Measurements from ENCODE around the gene AP2S1. TPM values are rescaled to one million over a fixed set of nuclear protein-coding genes. Genes with fewer than 3 reads are reported as not detected.
"Not testable (repeated sequence)": the region's sequence is repeated elsewhere in the genome, so short reads cannot be mapped to it uniquely, and the experiment has no call there.

AP2S1 gene
- total RNA-seq, 1 donor from 2014 or later: 120 TPM

DNA sequence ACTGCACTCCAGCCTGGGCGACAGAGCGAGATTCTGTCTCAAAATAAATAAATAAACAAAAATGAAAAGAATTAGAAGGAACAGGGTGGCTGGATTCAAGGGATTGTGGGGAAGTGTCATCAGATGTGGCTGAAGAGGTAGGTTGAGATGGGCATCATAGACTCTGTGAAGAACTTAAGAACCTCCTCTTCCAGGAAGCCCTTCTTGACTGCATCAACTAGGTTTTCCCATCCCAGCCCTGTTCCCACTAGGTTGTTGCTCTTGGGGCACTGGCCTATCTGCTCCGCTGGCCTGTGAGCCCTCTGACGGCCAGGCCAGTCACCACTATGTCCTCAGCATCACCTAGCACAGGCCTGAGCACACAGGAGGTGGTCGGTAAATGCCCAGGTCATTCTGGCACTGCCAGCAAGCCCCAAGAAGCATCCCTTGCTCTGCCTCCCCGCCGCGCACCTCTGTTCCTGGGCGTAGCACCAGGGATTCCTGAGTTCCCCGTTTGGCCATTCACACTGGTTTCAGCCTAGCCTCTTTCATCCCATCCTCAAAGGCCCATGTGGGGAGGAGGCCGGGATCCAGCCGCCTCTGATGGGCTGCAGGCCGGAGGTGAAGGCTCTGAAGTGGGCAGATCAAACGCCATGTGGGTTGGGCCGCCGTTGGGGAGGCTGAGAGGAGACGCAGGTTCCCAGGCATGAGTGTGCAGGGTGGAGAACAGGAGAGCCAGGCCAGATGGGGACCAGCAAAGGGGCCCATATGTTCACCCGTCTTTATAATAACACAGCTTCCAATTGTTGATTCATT, 34.6 kb downstream of the AP2S1 start:
- DNase-seq (no peak), ATAC-seq (no peak)
- no peak overlapping the region for H3K4me3 ChIP-seq
- H3K27ac ChIP-seq: no peak overlapping the region
- no peaks in the 10 kb centered on the region for H3K9me3 ChIP-seq
- no peak for TF ChIP-seq CTCF (IDR thresholded peaks at IDR 0.05)
- intact Hi-C loops (cut with DNase I): no loop called here
- H3K4me1 ChIP-seq: peaks cover 27% of the 10 kb centered on the region
- H3K27me3 ChIP-seq (ENCODE audit: low read depth): no peaks in the 10 kb centered on the region
- H3K36me3 ChIP-seq: no peaks in the 10 kb centered on the region

DNA sequence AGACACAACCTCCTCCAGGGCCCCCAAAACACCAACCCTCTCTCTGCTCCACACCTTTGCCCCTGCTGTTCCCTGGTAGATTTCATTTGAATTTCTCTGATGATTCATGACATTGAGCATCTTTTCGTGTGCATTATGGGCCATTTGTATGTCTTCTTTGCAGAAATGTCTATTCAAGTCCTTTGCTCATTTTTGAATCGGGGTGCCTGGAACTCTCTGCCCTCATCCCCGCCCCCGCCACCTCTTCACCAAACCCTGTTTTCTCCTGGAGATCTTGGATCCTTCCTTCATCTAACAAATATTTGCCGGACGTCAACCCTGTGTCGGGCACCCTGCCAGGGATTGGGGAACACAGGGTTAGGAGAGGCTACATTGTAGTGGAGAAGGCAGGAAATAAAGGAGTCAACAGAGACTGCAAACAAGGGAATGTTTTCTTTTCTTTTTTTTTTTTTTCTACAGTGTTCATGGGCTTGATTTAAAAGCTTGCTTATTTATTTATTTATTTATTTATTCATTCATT, 36.7 kb downstream of the AP2S1 start:
- Histone ChIP-seq H3K9me3 (no peaks in the 10 kb centered on the region), H3K4me3 (no peak overlapping the region), H3K4me1 (peaks cover 23% of the 10 kb centered on the region), H3K27ac (peak overlapping the region; percentile 63), H3K36me3 (no peaks in the 10 kb centered on the region), H3K27me3 (ENCODE audit: low read depth) (no peaks in the 10 kb centered on the region)
- no peak for TF ChIP-seq CTCF (IDR thresholded peaks at IDR 0.05)
- ATAC-seq: peak; percentile 86 to 89
- DNase-seq: peak; percentile 88
- intact Hi-C loops (cut with DNase I): no loop called here

- DNase-seq (peak; percentile 71), ATAC-seq (peak; percentile 93)
- Histone ChIP-seq H3K4me1 (peaks cover 26% of the 10 kb centered on the region), H3K27ac (peak overlapping the region; percentile 63), H3K4me3 (no peak overlapping the region), H3K27me3 (ENCODE audit: low read depth) (no peaks in the 10 kb centered on the region), H3K9me3 (no peaks in the 10 kb centered on the region), H3K36me3 (no peaks in the 10 kb centered on the region)
- intact Hi-C loops (cut with DNase I): no loop called here
- no peak for TF ChIP-seq CTCF (IDR thresholded peaks at IDR 0.05)
These were observed 37.4 kb downstream of the AP2S1 start for GRCh38 chr19:46812977-46813838.

- Histone ChIP-seq H3K36me3 (no peaks in the 10 kb centered on the region), H3K27ac (no peak overlapping the region), H3K4me3 (no peak overlapping the region), H3K9me3 (no peaks in the 10 kb centered on the region), H3K4me1 (peaks cover 25% of the 10 kb centered on the region), H3K27me3 (ENCODE audit: low read depth) (no peaks in the 10 kb centered on the region)
- TF ChIP-seq CTCF (IDR thresholded peaks at IDR 0.05): no peak
- ATAC-seq: no peak
- no peak for DNase-seq
- intact Hi-C loops (cut with DNase I): no loop called here
These were observed 40.9 kb downstream of the AP2S1 start for GRCh38 chr19:46809534-46810272.

GRCh38 chr19:46806656-46807055, 44.0 kb downstream of the AP2S1 start:
- intact Hi-C loops (cut with DNase I): no loop called here
- DNase-seq (no peak), ATAC-seq (peak in 1 of 2 donors; percentile 40)
- no peaks in the 10 kb centered on the region for H3K9me3 ChIP-seq
- no peaks in the 10 kb centered on the region for H3K27me3 ChIP-seq (ENCODE audit: low read depth)
- H3K4me3 ChIP-seq: no peak overlapping the region
- no peak for TF ChIP-seq CTCF (IDR thresholded peaks at IDR 0.05)
- H3K4me1 ChIP-seq: peaks cover 4% of the 10 kb centered on the region
- H3K27ac ChIP-seq: no peak overlapping the region
- no peaks in the 10 kb centered on the region for H3K36me3 ChIP-seq

- H3K27me3 ChIP-seq (ENCODE audit: low read depth); H3K36me3 ChIP-seq; H3K9me3 ChIP-seq; H3K4me1 ChIP-seq; H3K27ac ChIP-seq; ATAC-seq; H3K4me3 ChIP-seq; intact Hi-C loops (cut with DNase I); DNase-seq: not testable (repeated sequence)
These were observed 46.2 kb downstream of the AP2S1 start for GRCh38 chr19:46804432-46804831.
